ENCODE measurements around the gene KCNJ10.

GRCh38 chr1:160117709-160118183 is 47.8 kb upstream of the KCNJ10 start:
- TF ChIP-seq CTCF (IDR thresholded peaks at IDR 0.05; ENCODE audit: low read depth, low read length) (no peak), EZH2phosphoT487 (IDR thresholded peaks at IDR 0.05; ENCODE audit: low read depth) (no peak)

Measured in OCI-LY3 (cell line).